HG02763 (cell line): ENCODE results near the gene MALT1.

Experiments
- ATAC-seq: cut with Tn5 transposase; IDR thresholded peaks from one replicate; pipeline ENCODE4 v1.9.1; 2021; ENCODE audit warnings: mild to moderate bottlenecking, moderate library complexity; ENCODE audit not compliant: unreplicated experiment

Gene MALT1

GRCh38 chr18:58691256-58691655 is 20.0 kb downstream of the MALT1 start:
- ATAC-seq = no peak

GRCh38 chr18:58692422-58693185 is 21.3 kb downstream of the MALT1 start:
- no peak for ATAC-seq

DNA sequence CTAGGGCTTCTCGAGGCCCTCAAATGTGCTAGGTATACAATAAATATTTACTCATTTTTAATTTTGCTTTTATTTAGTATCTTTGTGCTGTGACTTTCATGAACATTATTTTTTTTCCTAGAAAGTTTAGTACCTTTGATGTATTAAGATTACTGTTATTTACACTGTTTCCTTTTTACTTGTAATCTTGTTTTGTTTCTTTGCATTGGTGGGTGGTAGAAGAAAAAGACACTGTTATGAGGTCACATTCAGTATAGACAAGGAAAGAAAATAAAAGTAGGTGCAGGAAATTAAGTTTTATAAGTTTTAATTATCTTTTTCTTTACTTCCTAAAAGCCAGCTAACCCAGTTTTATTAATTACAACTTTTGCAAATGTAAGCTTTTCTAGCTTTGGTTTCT is 23.0 kb downstream of the MALT1 start:
- ATAC-seq = no peak

DNA sequence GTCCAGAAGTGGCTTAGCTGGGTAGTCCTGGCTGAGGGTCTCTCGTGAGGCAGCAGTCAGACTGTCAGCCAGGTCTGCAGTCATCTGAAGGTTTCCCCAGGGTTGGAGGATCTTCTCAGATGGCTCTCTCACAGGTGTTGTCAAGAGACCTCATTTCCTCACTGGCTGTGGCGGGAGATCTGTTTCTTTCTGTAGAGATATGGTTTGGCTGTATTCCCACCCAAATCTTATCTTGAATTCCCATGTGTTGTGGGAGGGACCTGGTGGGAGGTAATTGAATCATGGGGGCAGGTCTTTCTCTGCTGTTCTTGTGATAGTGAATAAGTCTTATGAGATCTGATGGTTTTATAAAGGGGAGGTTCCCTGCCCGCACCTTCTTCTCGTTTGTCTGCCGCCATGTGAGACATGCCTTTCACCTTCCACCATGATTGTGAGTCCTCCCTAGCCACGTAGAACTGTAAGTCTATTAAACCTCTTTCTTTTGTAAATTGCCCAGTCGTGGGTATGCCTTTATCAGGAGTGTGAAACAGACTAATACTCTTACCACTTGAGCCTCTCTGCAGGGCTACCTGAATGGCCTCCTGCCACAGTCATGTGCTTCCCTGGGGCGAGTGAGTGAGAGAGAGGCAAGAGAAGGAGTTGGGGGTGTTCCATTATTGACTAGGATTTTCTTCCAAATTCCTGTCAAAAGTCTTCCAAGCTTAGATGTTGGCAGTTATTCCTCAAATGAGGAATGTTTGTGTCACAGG is 23.6 kb downstream of the MALT1 start:
- ATAC-seq = no peak

GRCh38 chr18:58695772-58696171 is 24.5 kb downstream of the MALT1 start:
- ATAC-seq = no peak

GRCh38 chr18:58697146-58697545 is 25.9 kb downstream of the MALT1 start:
- ATAC-seq = no peak

GRCh38 chr18:58698701-58699193 is 27.5 kb downstream of the MALT1 start:
- ATAC-seq = no peak

DNA sequence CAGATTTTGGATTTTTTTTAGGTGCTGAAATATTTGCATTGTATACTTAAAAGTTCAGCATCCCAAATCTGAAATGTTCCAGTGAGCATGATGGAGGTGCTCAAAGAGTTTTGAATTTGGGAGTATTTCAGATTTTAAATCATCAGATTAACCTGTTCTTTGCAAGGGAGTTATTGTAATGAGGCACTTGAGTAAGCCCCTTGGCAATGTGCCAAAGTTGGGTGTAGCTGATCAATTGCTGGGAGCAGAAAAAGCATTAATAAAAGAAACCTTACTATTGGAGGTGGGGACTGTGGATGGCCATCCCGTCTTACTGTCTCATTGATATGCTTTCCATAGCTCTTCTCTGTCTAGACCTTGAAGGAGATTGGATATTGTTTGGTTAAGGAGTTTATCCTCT is 28.3 kb downstream of the MALT1 start:
- no peak for ATAC-seq

- no peak for ATAC-seq
These were observed 28.9 kb downstream of the MALT1 start for GRCh38 chr18:58700209-58700608.

DNA sequence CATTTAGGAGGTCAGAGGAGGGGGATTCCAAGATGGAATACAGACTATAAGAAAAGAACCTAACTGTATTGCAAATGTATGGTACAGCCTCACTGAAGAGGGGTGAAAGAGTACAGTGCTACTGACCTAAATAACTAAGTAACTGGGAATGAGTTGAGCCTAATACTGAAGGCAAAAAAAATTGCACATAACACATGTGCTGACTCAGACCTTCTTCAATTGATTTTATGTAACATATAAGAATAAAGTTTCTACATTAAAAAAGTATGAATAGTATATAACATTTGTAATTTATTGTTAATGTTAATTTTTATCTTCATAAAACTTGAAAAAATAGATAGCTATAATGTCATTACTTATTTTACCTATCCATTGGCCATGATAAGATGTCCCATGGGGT is 41.7 kb downstream of the MALT1 start:
- ATAC-seq = no peak

- no peak for ATAC-seq
These were observed 43.0 kb downstream of the MALT1 start for GRCh38 chr18:58714259-58714658.

GRCh38 chr18:58714821-58715220 is 43.6 kb downstream of the MALT1 start:
- ATAC-seq = no peak

DNA sequence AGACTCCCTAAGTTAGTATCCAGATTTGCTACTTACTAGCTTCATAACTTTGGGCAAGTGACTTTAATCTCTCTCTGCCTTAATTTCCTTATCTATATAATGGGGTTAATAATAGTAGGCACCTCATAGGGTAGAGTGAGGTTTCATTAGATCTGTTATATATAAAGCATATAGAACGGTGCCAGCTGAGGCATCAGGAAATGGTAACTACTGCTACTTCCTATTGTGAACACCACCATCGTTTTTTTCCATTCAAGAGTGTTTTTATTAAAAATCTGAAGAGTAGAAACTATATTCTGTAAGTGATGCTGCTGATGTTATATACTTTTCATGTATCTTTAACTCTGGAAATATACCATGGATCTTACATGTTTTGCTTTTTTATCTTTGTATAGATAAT is 44.3 kb downstream of the MALT1 start:
- no peak for ATAC-seq

- peak; percentile 63 for ATAC-seq
These were observed 44.9 kb downstream of the MALT1 start for GRCh38 chr18:58716060-58716756.

DNA sequence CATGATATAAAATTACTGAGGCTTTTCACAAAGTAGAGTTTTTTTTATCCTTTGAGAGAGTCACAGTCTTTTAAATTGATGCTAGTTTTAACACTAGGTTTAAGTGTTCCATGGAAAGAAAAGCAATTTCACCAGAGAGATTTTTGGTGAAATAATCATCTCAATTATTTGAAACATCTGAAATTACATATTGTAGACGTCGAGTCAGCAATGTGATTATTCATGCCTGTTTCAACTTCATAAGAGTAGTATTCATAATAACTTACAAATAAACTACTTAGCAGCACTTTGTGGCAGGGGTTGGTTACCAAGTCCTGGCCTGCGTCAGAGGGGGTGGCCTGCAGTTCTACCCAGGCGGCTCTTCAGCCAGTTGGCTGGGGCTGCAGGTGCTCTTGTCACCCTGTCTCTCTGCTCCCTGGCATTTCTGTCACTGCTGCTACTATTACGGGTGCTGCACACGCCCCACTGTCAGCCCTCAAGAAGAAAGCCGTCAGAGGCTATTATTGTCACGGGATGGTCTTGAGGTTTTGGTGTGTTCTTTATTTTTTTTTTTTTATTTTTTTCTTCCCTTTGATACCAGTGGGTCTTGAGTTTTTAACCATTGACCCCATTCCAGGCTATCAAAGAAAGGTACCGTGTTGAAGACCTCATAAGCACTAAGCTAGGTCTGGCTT is 50.4 kb downstream of the MALT1 start:
- ATAC-seq = no peak

GRCh38 chr18:58723810-58724602 is 52.7 kb downstream of the MALT1 start:
- ATAC-seq = no peak

DNA sequence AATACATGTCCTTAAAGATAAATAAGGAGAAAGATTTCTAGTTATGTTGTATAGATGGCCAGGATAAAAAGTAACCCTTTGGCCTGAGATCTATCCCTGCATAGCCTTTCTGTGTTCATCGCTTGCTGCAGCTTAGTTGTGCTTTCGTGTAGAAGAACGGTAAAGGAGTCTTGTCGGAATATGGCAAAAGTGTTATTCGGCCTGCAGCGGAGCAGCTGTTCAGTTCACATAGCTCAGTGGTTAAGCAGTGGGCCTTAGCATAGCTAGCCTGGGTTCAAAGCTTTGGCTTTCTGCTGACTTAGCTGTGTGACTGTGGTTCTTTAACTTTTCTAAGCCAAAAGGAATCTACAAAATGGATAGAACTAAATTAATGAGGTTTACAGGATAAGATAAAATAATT is 55.4 kb downstream of the MALT1 start:
- ATAC-seq = no peak

DNA sequence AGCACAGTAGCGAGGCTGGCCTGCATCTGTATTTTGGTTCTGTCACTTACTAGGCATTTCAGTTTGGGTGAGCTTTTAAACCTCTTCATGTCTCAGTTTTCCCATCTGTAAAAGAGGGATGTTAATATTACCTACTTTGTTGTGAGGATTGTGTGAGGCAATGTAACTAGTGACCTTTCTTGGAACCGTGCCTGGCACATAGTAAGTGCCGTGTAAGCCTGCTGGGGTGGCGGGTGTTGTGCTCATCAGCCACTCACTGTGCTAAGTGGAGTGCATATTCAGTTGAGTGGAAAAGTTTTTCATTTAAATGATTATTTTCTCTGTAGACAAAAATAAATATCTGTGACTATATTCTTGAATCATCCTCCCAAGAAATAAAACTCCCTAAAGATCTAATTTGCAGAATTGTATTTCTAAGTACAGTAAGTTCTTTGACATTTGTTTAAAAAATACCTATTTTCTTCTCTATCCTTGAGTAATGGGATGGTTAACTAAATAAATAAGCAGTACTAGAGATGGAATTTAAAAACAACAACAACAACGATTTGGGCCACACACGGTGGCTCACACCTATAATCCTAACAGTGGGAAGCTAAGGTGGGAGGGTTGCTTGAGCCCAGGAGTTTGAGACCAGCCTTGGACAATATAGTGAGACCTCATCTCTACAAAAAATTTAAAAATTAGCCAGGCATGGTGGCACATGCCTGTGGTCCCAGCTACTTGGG is 56.7 kb downstream of the MALT1 start:
- no peak for ATAC-seq

DNA sequence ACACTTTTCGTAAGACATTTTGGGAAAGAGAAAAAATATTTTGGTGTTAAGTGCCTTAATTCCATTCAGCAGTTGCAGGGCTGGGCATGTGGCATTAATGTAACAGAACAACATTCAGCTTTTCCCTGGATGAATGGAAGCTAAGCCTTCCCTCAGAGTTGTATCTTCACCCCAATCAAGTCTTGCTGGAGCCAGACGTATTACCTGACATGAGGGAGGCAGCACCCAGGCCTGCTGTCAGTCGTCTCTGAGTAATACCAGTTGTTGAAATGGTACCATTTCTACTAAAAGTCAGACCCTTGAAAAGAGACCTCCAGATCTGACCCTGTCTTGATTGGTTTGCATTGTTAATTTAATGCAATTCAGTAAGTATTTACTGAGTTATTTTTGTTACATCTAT is 57.5 kb downstream of the MALT1 start:
- ATAC-seq = no peak

GRCh38 chr18:58730618-58731017 is 59.4 kb downstream of the MALT1 start:
- ATAC-seq = no peak
